MCF 10A (cell line): ENCODE data around the gene ARHGAP24. TPM values are rescaled to one million over a fixed set of nuclear protein-coding genes. Genes with fewer than 3 reads are reported as not detected.

Source experiments
- BruUV-seq: library from RNA; stranded (reverse); fragments of 400-500 nt; replicated peaks from 2 replicates; lab custom pipeline; 2021; lab: Mats Ljungman, UMichigan
- CTCF ChIA-PET: fragments of 300-600 bp; sonication (Branson Sonifier 250); formaldehyde crosslinking; extraction: SDS; loops from one replicate; lab custom pipeline; 2021; ENCODE audit warnings: antibody characterized with exemption, inconsistent platforms; lab: Yijun Ruan, JAX
- POLR2A ChIA-PET: fragments of 300-600, 350-650 bp; sonication (Branson Sonifier 250); formaldehyde crosslinking; extraction: SDS; loops from one replicate; lab custom pipeline; 2020; ENCODE audit warnings: antibody characterized with exemption, inconsistent platforms; lab: Yijun Ruan, JAX
- DNase-seq: peaks from one replicate; pipeline ENCODE4 v3.0.0-alpha.2; 2018; ENCODE audit not compliant: unreplicated experiment
- H3K27ac Mint-ChIP-seq: one replicate; pipeline ENCODE4 v1.8.0; 2022; ENCODE audit warnings: mild to moderate bottlenecking, low read depth, mixed read lengths; ENCODE audit not compliant: unreplicated experiment
- H3K27me3 Mint-ChIP-seq: one replicate; pipeline ENCODE4 v1.8.0; 2022; ENCODE audit warnings: mixed read lengths; ENCODE audit not compliant: insufficient read depth, unreplicated experiment
- H3K36me3 Mint-ChIP-seq: one replicate; pipeline ENCODE4 v1.8.0; 2022; ENCODE audit warnings: mild to moderate bottlenecking, moderate library complexity, mixed read lengths; ENCODE audit not compliant: insufficient read depth, unreplicated experiment
- H3K4me1 Mint-ChIP-seq: one replicate; pipeline ENCODE4 v1.8.0; 2022; ENCODE audit warnings: mixed read lengths; ENCODE audit not compliant: insufficient read depth, unreplicated experiment
- H3K4me3 Mint-ChIP-seq: one replicate; pipeline ENCODE4 v1.8.0; 2022; ENCODE audit warnings: mild to moderate bottlenecking, moderate library complexity, mixed read lengths; ENCODE audit not compliant: unreplicated experiment
- H3K9me3 Mint-ChIP-seq: one replicate; pipeline ENCODE4 v1.8.0; 2022; ENCODE audit warnings: mixed read lengths; ENCODE audit not compliant: unreplicated experiment
- intact Hi-C: fragments of 100-400 bp; cut with micrococcal nuclease; formaldehyde crosslinking; loops from 2 replicates; pipeline ENCODE4 v1.14.1; 2022
- total RNA-seq: library from RNA; stranded (reverse); gene quantifications from 2 replicates; pipeline ENCODE4 v1.2.3, GENCODE V29; 2022
- TF ChIP-seq, protein P1 (sequence below): fragments of 200-600 bp; IDR thresholded peaks from one replicate; pipeline ENCODE4 v1.8.0; 2022; ENCODE audit warnings: antibody characterized with exemption, mild to moderate bottlenecking; ENCODE audit not compliant: unreplicated experiment

The ARHGAP24 gene
- total RNA-seq, 1 experiment from 2014 or later = 2.6 TPM

DNA sequence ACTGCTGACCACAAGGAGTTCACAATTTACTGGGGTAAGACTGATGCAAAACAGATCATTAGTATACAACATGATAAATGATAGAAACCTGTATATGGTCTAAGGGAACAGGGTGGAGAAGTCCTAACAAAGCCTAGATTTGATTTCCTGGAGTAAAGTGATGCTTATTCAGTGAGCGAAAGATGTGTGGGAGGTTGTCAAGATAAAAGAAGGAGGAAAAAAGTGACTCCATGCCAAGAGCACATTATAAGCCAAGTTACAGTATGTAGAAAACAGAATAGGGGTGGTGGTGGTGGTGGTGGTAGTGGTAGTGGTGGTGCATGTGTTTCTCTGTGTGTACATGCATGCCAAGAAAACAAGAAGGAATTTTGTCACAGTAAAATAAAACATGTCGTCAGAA is 559.7 kb downstream of the ARHGAP24 start:
- TF ChIP-seq, protein P1, sequence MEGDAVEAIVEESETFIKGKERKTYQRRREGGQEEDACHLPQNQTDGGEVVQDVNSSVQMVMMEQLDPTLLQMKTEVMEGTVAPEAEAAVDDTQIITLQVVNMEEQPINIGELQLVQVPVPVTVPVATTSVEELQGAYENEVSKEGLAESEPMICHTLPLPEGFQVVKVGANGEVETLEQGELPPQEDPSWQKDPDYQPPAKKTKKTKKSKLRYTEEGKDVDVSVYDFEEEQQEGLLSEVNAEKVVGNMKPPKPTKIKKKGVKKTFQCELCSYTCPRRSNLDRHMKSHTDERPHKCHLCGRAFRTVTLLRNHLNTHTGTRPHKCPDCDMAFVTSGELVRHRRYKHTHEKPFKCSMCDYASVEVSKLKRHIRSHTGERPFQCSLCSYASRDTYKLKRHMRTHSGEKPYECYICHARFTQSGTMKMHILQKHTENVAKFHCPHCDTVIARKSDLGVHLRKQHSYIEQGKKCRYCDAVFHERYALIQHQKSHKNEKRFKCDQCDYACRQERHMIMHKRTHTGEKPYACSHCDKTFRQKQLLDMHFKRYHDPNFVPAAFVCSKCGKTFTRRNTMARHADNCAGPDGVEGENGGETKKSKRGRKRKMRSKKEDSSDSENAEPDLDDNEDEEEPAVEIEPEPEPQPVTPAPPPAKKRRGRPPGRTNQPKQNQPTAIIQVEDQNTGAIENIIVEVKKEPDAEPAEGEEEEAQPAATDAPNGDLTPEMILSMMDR = no peak
- POLR2A ChIA-PET = no interaction called here
- Mint-ChIP-seq H3K4me3 (no peak overlapping the region), H3K27ac (peak overlapping the region; percentile 27), H3K9me3 (no peaks in the 10 kb centered on the region), H3K36me3 (no peaks in the 10 kb centered on the region), H3K27me3 (no peaks in the 10 kb centered on the region), H3K4me1 (peaks cover 43% of the 10 kb centered on the region)
- intact Hi-C loops = no loop called here
- no peak for DNase-seq
- CTCF ChIA-PET = no interaction called here
- BruUV-seq = no TSS peak

GRCh38 chr4:86035688-86036087 is 560.7 kb downstream of the ARHGAP24 start:
- no peaks in the 10 kb centered on the region for H3K27me3 Mint-ChIP-seq
- ChIA-PET CTCF (interaction anchor here (0.7 to 2.6 kb wide), 5 partner anchors 15 to 462 kb away, joined by 3 to 11 read pairs (median 3); no protein-coding TSS in a partner anchor), POLR2A (interaction anchor here (0.9 kb wide), 1 partner anchor 18 kb away, joined by 3 read pairs; no protein-coding TSS in a partner anchor)
- intact Hi-C loops = no loop called here
- H3K4me3 Mint-ChIP-seq = no peak overlapping the region
- H3K9me3 Mint-ChIP-seq = no peaks in the 10 kb centered on the region
- peaks cover 43% of the 10 kb centered on the region for H3K4me1 Mint-ChIP-seq
- TF ChIP-seq, protein P1 = no peak
- no peaks in the 10 kb centered on the region for H3K36me3 Mint-ChIP-seq
- BruUV-seq = no TSS peak
- DNase-seq = no peak
- H3K27ac Mint-ChIP-seq = no peak overlapping the region

GRCh38 chr4:86036736-86037135 is 561.8 kb downstream of the ARHGAP24 start:
- Mint-ChIP-seq H3K27ac (peak overlapping the region; percentile 57), H3K9me3 (no peaks in the 10 kb centered on the region), H3K4me3 (no peak overlapping the region), H3K36me3 (no peaks in the 10 kb centered on the region), H3K4me1 (peaks cover 42% of the 10 kb centered on the region), H3K27me3 (no peaks in the 10 kb centered on the region)
- intact Hi-C loops = no loop called here
- TF ChIP-seq, protein P1 = no peak
- DNase-seq = peak; percentile 70
- POLR2A ChIA-PET = interaction anchor here (0.6 kb wide), 1 partner anchor 243 kb away, joined by 3 read pairs; no protein-coding TSS in a partner anchor
- BruUV-seq = no TSS peak
- CTCF ChIA-PET = interaction anchor here (0.6 to 2.6 kb wide), 6 partner anchors 9 to 471 kb away, joined by 3 to 11 read pairs (median 4); no protein-coding TSS in a partner anchor

DNA sequence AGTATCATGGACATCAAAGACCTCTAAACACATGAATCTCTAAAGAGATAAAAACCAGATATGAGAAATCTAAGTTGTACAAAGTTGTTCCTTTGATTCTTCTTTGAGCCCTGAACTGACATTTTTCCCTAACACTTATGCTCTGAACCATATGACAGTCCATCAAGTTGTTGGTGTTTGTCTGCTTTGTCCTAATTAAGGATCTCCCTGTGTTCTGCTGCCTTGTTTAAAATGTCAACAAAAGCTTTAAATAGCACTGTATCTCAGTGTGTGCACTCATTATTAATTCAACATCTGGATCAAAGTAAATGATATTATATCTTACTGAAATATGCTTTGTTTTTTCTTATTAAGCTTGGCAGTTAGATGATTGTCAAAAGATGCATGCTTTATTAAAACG is 563.1 kb downstream of the ARHGAP24 start:
- DNase-seq = no peak
- intact Hi-C loops = no loop called here
- ChIA-PET POLR2A (interaction anchor here (1.4 kb wide), 1 partner anchor 277 kb away, joined by 3 read pairs; no protein-coding TSS in a partner anchor), CTCF (interaction anchor here (0.9 to 2.2 kb wide), 4 partner anchors 8 to 282 kb away, joined by 3 to 5 read pairs (median 4); no protein-coding TSS in a partner anchor)
- TF ChIP-seq, protein P1 = no peak
- peaks cover 29% of the 10 kb centered on the region for H3K4me1 Mint-ChIP-seq
- H3K9me3 Mint-ChIP-seq = no peaks in the 10 kb centered on the region
- H3K4me3 Mint-ChIP-seq = no peak overlapping the region
- BruUV-seq = no TSS peak
- H3K27me3 Mint-ChIP-seq = no peaks in the 10 kb centered on the region
- no peaks in the 10 kb centered on the region for H3K36me3 Mint-ChIP-seq
- H3K27ac Mint-ChIP-seq = no peak overlapping the region
